CD1c-positive myeloid dendritic cell (primary cell): ENCODE data around the gene WDR76.

ENCODE experiments used
- DNase-seq: peaks from one replicate; pipeline ENCODE4 v3.0.0-alpha.2; 2016; ENCODE audit errors: extremely low spot score

The WDR76 gene

GRCh38 chr15:43913941-43914340, 87.1 kb downstream of the WDR76 start:
- no peak for DNase-seq

GRCh38 chr15:43915631-43916325, 89.0 kb downstream of the WDR76 start:
- no peak for DNase-seq

GRCh38 chr15:43916326-43916660, 89.5 kb downstream of the WDR76 start:
- DNase-seq, result no peak
